ENCODE measurements around the gene SLC41A3.
"Not testable (repeated sequence)": the region's sequence is repeated elsewhere in the genome, so short reads cannot be mapped to it uniquely, and the experiment has no call there.

Gene SLC41A3

GRCh38 chr3:126004692-126005091, 79.2 kb downstream of the SLC41A3 start:
- DNase-seq (ENCODE audit: insufficient read length, low spot score) (no peak), FAIRE-seq (no peak)
- TF ChIP-seq POU2F2 (IDR thresholded peaks at IDR 0.05; ENCODE audit: low read depth, low read length) = no peak
- TF ChIP-seq TAF1 (IDR thresholded peaks at IDR 0.05; ENCODE audit: low read depth, low read length) = no peak
- TF ChIP-seq PAX5 (IDR thresholded peaks at IDR 0.05; ENCODE audit: insufficient read depth, low read length, severe bottlenecking) = no peak
- no peak for TF ChIP-seq POLR2AphosphoS5 (IDR thresholded peaks at IDR 0.05; ENCODE audit: low read depth, low read length)
- TF ChIP-seq SPI1 (IDR thresholded peaks at IDR 0.05; ENCODE audit: low read depth, low read length) = no peak

GRCh38 chr3:126004217-126004616, 79.7 kb downstream of the SLC41A3 start:
- DNase-seq (ENCODE audit: insufficient read length, low spot score) (no peak), FAIRE-seq (no peak)
- no peak for TF ChIP-seq PAX5 (IDR thresholded peaks at IDR 0.05; ENCODE audit: insufficient read depth, low read length, severe bottlenecking)
- TF ChIP-seq POU2F2 (IDR thresholded peaks at IDR 0.05; ENCODE audit: low read depth, low read length) = no peak
- TF ChIP-seq TAF1 (IDR thresholded peaks at IDR 0.05; ENCODE audit: low read depth, low read length) = no peak
- no peak for TF ChIP-seq POLR2A (IDR thresholded peaks at IDR 0.05; ENCODE audit: low read depth, low read length)
- TF ChIP-seq SPI1 (IDR thresholded peaks at IDR 0.05; ENCODE audit: low read depth, low read length) = no peak
- TF ChIP-seq POLR2AphosphoS5 (IDR thresholded peaks at IDR 0.05; ENCODE audit: low read depth, low read length) = no peak

- no peak for DNase-seq (ENCODE audit: insufficient read length, low spot score)
- TF ChIP-seq TAF1 (IDR thresholded peaks at IDR 0.05; ENCODE audit: low read depth, low read length) = no peak
- TF ChIP-seq SPI1 (IDR thresholded peaks at IDR 0.05; ENCODE audit: low read depth, low read length) = no peak
- no peak for TF ChIP-seq PAX5 (IDR thresholded peaks at IDR 0.05; ENCODE audit: insufficient read depth, low read length, severe bottlenecking)
- TF ChIP-seq POLR2AphosphoS5 (IDR thresholded peaks at IDR 0.05; ENCODE audit: low read depth, low read length) = no peak
- no peak for TF ChIP-seq POLR2A (IDR thresholded peaks at IDR 0.05; ENCODE audit: low read depth, low read length)
- no peak for TF ChIP-seq POU2F2 (IDR thresholded peaks at IDR 0.05; ENCODE audit: low read depth, low read length)
- no peak for FAIRE-seq
Observed at GRCh38 chr3:126003447-126004190, 80.3 kb downstream of the SLC41A3 start.

GRCh38 chr3:126002189-126002588, 81.7 kb downstream of the SLC41A3 start:
- no peak for TF ChIP-seq PAX5 (IDR thresholded peaks at IDR 0.05; ENCODE audit: insufficient read depth, low read length, severe bottlenecking)
- TF ChIP-seq POU2F2 (IDR thresholded peaks at IDR 0.05; ENCODE audit: low read depth, low read length) = no peak
- no peak for TF ChIP-seq POLR2AphosphoS5 (IDR thresholded peaks at IDR 0.05; ENCODE audit: low read depth, low read length)
- TF ChIP-seq TAF1 (IDR thresholded peaks at IDR 0.05; ENCODE audit: low read depth, low read length) = no peak
- TF ChIP-seq SPI1 (IDR thresholded peaks at IDR 0.05; ENCODE audit: low read depth, low read length) = no peak
- no peak for TF ChIP-seq POLR2A (IDR thresholded peaks at IDR 0.05; ENCODE audit: low read depth, low read length)
- FAIRE-seq (no peak), DNase-seq (ENCODE audit: insufficient read length, low spot score) (no peak)

GRCh38 chr3:125996751-125997150, 87.2 kb downstream of the SLC41A3 start:
- not testable (repeated sequence) for FAIRE-seq; DNase-seq (ENCODE audit: insufficient read length, low spot score)

GRCh38 chr3:125990253-125990970, 93.5 kb downstream of the SLC41A3 start:
- DNase-seq (ENCODE audit: insufficient read length, low spot score) (peak; percentile 53), FAIRE-seq (peak; percentile 50)
- TF ChIP-seq POLR2AphosphoS5 (IDR thresholded peaks at IDR 0.05; ENCODE audit: low read depth, low read length) (peak; percentile 70), POLR2A (IDR thresholded peaks at IDR 0.05; ENCODE audit: low read depth, low read length) (peak; percentile 65; the same call in 1 of the 2 replicates), SPI1 (IDR thresholded peaks at IDR 0.05; ENCODE audit: low read depth, low read length) (no peak)

GRCh38 chr3:125984951-125985350, 99.0 kb downstream of the SLC41A3 start:
- FAIRE-seq = peak; percentile 94
- not testable (repeated sequence) for DNase-seq (ENCODE audit: insufficient read length, low spot score)

DNA sequence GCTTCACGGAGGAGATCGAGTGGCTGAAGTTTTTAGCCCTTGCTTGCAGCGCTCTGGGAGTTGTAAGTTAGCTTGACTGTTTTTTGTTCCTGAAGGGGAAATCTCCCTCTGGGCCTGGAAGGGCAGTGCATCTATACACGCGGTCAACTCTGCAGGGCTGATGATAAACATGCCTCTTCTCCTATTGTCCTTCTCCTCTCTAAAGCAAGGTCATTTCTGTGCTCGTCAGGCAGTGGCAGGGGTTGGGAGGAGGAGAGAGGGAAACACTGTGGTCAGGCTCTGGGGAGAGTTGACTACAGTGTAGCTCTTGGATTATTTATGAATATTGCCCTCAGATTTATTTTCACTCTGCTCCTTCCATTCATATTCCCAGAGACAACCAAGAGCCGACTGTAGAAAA, 106.8 kb downstream of the SLC41A3 start:
- not testable (repeated sequence) for FAIRE-seq

DNA sequence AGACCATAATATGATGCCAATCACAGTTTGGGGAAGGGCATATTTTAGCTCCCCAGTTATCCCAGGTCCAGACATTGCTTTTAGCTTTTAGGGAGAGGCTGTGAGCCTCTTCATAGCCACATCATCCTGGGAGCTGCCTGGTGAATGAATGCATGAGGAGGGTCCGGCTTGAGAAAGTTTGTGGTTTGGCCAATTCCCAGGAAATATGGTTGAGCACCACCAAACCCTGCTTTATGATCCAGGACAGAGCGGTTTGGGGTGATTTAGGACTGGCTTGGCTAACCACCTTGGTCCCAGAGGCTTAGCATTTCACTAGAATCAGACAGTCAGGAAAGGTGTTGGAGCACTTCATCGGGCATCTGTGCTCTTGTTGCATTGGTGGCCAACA, 107.9 kb downstream of the SLC41A3 start:
- DNase-seq (ENCODE audit: insufficient read length, low spot score); FAIRE-seq: not testable (repeated sequence)

More for the DNA sequence above, 106.8 kb downstream of the SLC41A3 start:
- not testable (repeated sequence) for DNase-seq (ENCODE audit: insufficient read length, low spot score)

DNA sequence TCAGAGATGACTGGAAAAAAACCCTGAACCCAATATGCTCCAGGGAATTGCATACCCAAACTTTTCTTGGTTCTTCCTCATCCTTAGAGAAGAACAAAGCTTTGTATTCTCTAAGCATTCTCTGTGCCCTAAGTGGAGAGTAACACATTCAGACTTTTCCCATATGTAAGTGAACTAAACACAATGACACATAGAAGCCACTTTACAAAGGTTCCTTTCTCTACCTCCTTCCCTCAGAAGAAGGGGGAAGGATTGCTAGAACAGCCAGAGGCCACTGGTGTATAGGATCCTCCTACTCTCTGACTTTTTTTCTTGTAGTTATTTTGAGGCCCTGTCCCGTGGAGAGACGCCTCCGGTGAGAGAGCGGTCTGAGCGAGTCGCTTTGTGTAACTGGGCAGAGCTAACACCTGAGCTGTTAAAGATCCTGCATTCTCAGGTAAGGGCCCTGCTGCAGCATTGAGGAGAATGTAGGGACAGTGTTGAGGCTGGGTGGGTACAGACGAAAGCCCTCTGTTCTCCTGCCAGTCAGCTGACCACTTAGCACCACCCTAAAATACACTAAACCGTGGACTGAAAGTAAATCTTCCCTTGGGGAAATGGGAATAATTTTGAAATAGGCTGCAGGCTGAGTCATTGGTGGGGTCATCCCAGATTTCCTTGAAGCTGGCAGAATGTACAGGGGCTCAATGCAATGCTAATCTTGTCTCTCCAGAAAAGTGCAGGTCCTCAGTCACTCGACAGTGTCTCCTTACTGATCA, 108.5 kb downstream of the SLC41A3 start:
- not testable (repeated sequence) for DNase-seq (ENCODE audit: insufficient read length, low spot score); FAIRE-seq

GRCh38 chr3:125971997-125972944, 111.7 kb downstream of the SLC41A3 start:
- FAIRE-seq = peak; percentile 97
- DNase-seq (ENCODE audit: insufficient read length, low spot score) = not testable (repeated sequence)

- not testable (repeated sequence) for DNase-seq (ENCODE audit: insufficient read length, low spot score)
- FAIRE-seq = peak; percentile 86
Observed at GRCh38 chr3:125968701-125969592, 115.0 kb downstream of the SLC41A3 start, which contains the start of gene ROPN1B. TSS of gene ROPN1B (plus strand) at chr3:125969178. CDS start at chr3:125972055, 2,877 bp downstream.

DNA sequence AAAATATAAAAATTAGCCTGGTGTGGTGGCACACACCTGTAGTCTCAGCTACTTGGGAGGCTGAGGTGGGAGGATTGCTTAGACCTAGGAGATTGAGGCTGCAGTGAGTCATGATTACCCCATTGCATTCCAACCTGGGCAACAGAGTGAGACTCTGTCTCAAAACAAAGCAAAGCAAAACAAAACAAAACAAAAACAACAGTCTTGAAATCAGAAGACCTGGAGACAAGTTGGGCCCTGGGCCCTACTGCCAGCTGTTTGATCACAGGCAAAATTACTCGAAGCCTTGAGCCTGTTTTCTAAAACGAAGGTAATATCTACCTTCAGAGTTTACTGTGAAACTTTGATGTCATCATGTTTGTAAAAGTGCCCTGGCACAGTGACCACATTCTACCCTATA, 115.8 kb downstream of the SLC41A3 start:
- not testable (repeated sequence) for DNase-seq (ENCODE audit: insufficient read length, low spot score)
- FAIRE-seq = peak; percentile 62
